HT1080 (cell line): ENCODE measurements around the gene CDH4. TPM values are rescaled to one million over a fixed set of nuclear protein-coding genes. Genes with fewer than 3 reads are reported as not detected.

Experiments used
- DNase-seq: peaks from one replicate; pipeline ENCODE4 v3.0.0-alpha.2; 2015; ENCODE audit warnings: low read depth
- total RNA-seq: library from RNA; depleted of rRNA; stranded (reverse); fragments of >200 nt; shearing (Covaris generic); gene quantifications from 2 replicates; pipeline ENCODE4 v1.2.3, GENCODE V29; 2014

Gene CDH4
- total RNA-seq, 1 experiment from 2014 or later, result 10.8 TPM

DNA sequence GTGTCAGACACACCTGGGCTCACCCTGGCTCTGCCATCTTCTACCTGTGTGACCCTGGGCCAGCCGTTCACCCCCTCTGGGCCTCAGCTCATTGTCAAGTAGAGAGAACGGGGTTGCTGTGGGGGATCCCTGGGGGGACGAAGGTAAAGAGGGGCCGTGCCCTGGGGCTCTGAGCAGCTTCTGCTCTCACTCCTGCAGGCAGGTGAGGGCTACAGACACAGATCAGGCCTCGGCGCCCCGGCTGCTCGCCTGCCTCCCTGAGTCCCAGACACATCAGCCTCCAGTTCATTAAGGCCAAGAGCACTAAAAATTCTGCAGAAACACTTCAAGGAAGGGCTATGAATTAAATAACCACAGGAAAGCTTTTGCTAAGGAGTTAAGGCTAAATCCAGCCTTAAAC is 394.4 kb downstream of the CDH4 start:
- no peak for DNase-seq

DNA sequence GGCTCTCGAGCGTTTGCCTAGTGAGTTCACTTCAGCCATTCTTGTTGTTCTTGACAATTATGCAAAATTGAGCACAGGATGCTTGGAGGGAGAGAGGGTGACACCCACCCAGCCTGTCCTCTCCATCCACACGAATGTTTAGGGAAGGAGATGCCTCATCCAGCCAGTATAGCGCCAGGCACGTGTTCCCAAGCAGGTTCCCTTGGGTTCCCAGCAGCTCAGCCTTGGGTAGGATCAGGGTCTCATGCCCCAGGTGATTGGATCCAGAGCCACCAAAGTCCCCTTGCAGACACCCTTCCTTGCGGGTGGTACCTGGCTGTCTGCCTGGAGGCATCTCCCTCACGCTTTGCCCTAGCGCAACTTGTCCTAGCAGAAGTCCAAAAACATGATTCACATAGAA is 394.9 kb downstream of the CDH4 start:
- DNase-seq, result no peak

- DNase-seq, result no peak
Observed at GRCh38 chr20:61647702-61648101, 395.6 kb downstream of the CDH4 start.

- DNase-seq, result no peak
Observed at GRCh38 chr20:61649105-61649859, 397.2 kb downstream of the CDH4 start.

GRCh38 chr20:61649860-61650162 is 397.8 kb downstream of the CDH4 start:
- no peak for DNase-seq

DNA sequence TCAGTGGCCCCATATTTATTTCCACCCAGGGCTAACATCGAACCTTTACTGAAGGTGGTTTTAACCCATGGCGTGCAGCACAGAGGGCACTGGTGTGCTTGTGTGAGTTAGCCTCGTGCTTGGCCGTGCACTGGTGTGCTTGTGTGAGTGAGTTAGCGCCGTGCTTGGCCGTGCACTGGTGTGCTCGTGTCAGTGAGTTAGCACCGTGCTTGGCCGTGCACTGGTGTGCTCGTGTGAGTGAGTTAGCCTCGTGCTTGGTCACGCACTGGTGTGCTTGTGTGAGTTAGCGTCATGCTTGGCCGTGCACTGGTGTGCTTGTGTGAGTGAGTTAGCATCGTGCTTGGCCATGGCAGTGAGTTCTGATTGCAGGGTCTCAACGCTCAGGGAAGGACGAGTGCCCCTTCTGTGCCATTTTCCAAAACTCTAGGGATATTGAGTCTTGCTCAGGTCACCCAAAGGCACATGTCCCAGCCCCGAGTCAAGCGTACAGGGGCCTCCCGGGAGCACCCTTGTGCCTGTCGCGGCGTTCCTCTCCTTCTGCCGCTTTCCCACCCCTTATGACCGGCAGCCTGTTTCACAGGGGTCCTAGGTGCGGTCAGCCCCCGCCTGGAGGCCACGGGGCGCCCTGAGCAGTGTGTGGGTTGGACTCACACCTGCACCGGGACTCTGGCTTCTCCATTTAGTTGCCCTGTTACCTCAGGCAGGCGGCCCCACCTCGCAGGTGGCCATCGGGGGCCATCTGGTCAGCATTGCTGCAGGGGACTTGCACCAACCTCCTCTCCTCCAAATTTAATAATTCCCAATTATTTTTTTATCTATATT is 399.1 kb downstream of the CDH4 start:
- DNase-seq, result no peak

DNA sequence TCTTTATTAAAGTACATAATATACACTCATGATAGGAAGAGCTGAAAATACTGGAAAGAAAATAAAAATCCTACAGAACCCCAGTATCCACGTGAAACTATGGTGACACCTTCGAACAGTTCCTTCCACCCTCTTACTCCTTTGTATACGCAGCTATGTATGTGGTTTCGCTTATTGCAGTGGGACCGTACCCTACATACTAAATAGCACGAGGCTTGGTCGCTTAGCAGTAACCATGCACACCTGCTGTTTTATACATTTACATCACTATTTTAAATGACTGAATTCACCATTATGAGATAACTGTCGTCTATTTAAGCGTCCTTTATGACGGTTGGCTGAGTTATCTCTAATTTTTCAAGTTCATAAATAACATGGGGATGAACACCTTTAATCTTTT is 400.1 kb downstream of the CDH4 start:
- DNase-seq, result no peak

GRCh38 chr20:61654726-61655125 is 402.7 kb downstream of the CDH4 start:
- DNase-seq, result no peak

- no peak for DNase-seq
Observed at GRCh38 chr20:61655591-61655990, 403.5 kb downstream of the CDH4 start.

DNA sequence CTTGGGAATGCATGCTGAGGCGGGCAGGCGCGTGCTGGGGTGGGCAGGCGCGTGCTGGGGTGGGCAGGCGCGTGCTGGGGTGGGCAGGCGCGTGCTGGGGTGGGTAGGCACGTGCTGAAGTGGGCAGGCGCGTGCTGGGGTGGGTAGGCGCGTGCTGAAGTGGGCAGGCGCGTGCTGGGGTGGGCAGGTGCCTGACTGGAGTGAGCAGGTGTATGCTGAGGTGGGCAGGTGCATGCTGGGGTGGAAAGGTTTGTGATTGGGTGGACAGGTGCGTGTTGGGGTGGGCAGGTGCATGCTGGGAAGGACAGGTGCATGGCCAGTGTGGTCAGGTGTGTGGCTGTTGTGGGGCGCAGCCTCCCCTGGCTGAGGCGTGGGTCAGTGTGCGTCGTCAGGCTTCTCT is 404.1 kb downstream of the CDH4 start:
- no peak for DNase-seq

DNA sequence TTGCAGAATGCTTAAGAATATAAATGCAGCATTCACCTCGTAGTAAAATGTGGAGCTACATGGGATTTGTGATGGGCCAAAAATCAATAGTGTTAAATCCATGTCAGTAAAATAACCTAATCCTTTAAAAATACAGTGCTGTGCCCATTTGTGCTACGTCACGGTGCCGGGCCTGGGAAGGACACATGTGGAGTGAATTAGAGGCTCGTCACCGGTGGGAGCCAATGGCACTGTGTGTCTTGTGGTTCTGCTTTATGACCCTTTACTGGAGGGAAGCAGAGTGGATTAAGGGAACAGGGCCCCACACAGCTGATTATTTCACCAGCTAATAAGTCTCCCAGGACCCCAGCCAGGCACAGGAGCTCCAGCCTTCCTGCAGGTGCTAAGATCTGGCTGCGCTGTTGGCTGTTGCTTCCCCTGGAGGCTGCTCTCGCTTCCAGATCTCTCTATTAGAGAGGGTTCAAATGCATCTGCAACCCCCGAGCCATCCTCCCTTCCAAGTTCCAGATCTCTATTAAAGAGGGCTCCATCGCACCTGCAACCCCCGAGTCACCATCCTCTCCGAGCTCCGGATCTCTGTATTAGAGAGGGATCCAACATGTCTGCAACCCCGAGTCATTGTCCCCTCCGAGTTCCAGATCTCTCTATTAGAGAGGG is 405.8 kb downstream of the CDH4 start:
- no peak for DNase-seq

- no peak for DNase-seq
Observed at GRCh38 chr20:61658563-61658962, 406.5 kb downstream of the CDH4 start.

DNA sequence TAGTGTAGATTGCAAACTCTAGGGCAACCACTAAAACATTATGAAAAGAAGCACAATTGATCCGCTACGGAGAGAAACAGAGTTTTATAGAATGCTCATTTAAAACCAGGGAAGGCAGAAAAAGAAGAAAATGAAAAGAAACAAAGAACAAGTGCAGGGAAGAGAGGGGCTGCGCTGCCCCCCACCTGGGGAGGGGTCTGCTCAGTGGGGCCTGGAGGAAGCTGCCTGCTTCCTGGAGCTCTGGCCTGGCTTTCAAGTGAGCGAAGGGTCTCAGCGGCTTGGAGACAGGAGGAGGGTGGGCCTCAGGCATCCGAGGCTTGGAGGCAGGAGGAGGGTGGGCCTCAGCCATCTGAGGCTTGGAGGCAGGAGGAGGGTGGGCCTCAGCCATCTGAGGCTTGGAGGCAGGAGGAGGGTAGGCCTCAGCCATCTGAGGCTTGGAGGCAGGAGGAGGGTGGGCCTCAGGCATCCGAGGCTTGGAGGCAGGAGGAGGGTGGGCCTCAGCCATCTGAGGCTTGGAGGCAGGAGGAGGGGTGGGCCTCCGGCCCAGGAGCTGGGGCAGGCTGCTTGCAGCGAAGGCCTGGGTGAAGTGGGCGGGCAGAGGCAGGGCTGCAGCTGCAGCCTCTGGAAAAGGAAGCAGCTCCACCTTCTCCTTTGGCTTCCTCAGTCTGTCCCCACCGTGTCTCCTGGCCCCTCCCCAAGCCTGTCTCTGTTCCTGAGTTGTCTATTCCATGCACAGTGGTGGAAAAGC is 407.4 kb downstream of the CDH4 start:
- no peak for DNase-seq

DNA sequence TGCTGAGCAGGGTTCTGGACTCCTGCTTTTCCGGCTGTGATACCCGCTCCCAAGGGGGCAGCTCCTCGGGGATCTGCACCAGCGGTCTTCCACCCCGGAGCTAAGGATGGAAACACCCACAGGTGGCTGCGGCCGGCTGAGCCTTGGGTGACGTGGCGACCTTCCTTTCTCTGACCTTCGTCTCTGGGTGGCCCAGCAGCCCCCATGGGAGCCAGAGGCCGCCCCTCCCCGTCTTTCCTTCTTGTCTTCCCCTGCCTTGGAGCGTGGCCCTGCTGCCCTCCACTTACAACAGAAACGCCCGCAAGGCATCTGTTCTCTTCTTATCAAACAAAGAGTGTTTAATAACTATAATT is 407.9 kb downstream of the CDH4 start:
- no peak for DNase-seq

- DNase-seq, result no peak
Observed at GRCh38 chr20:61660559-61660958, 408.5 kb downstream of the CDH4 start.

GRCh38 chr20:61661025-61661424 is 409.0 kb downstream of the CDH4 start:
- no peak for DNase-seq

DNA sequence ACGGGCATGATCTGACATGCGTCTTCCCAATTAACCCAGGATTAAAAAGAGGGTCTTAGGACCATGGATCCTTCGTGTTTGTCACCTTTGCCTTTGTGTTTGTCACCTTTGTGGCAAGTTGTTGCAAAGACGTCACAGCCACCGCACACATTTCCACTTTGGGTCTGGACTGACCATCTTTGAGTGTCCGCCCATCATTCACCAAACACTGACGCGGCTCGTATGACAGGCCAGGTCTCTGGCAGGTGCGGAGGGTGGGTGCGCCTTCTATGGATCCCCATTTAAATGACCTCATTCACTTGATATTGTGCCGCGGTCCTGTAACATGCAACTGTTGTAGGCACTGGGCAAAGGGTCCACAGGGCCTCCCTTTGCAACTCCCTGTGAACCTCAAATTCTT is 409.5 kb downstream of the CDH4 start:
- DNase-seq, result no peak

DNA sequence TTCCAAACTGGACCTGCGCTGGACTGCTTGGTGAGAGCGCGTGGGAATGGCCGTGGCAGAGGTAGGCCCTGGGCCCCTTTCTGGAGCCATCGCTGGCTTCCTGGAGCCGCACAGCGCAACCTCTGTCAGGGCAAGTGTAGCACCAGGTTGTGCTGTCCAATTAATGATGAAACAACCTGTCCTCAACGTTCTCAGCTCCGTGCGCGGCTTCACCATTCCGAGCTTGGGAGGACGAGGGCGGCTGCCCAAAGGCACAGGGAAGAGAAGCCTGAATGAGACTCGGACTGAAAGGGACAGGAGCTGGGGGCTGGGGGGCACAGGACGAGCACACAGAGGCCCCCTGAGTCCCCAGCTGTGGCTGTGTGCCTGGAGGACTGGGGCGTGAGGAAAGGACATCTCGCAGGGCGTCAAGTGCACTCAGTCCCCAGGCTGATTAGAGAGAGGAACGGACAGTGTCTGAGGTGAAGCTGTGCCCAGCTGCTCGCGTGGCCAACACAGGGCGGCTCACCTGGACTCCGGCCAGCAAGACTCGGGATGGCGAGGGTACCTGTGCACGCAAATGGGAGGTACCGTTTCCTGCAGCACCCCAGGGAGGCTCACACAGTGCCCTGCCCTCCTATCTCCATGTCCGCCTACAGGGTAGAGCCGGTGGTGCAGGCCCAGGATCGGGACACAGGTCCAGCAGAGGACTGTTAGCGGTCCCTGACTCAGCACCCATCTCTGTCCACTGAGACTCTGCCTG is 410.3 kb downstream of the CDH4 start:
- DNase-seq, result no peak

DNA sequence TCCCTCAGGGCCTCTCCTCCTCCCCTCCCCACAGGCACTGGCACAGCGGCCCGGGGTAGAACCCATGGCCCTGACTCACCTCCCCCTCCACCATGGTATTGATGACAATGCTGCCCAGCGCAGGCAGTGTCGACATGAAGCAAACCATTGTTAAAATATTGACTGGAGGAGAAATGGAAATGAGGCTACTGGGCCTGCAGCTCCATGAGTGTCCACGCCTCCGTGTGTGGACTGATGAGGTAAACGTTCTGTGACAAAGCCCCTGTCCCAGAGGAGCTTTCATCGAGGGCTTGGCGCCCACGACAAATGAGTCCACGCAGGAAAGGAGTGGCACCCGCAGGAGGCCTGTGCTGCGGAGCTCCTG is 410.9 kb downstream of the CDH4 start:
- peak; percentile 25 for DNase-seq

DNA sequence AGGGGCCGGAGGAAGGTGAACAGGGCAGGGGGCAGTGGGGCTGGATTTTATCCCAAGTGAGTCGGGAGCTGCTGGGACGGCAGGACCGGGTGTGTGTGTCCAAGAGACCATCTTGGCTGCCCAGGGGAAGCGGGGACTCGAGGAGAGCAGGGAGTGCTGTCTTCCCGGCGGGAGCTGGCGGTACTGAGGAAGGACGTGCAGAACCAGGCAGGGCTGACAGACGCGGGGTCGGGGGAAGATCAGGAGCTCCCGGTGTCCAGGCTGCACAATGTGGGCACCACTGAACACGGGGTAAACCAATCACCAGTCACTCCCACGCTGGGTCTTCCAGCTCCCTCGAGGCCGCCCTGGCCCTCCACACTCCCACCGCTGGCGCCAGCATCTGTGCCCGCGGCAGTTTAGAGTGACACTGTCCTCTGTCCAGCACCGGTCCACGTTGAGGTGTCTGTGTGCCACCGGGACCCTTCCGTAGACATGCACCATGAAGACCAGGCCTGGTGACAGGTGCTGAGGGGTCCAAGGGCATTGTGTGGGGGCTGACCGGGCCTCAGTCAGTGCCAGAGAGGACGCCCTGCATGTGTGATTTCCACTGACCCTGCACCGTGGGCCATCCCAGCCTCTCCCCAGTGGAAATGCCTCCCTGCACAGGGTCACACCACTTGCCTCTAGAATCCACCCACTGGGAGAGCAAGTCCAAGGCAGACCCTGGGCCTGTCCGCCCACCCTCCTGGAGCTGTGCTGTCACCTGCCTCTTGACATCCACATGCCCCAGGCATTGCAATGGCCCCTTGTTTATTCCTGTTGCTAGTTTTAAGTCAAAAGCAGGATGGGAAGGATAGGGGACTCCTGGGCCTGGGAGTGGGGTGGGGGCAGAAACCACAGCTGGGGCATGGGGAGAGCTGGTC is 411.7 kb downstream of the CDH4 start:
- no peak for DNase-seq
